GM21723 (cell line): ENCODE measurements around the gene PRDX1.
"Not testable (repeated sequence)": the region's sequence is repeated elsewhere in the genome, so short reads cannot be mapped to it uniquely, and the experiment has no call there.

Experiments used
- ATAC-seq: cut with Tn5 transposase; IDR thresholded peaks from one replicate; pipeline ENCODE4 v1.9.1; 2021; ENCODE audit warnings: mild to moderate bottlenecking, moderate library complexity; ENCODE audit not compliant: unreplicated experiment

Gene PRDX1

DNA sequence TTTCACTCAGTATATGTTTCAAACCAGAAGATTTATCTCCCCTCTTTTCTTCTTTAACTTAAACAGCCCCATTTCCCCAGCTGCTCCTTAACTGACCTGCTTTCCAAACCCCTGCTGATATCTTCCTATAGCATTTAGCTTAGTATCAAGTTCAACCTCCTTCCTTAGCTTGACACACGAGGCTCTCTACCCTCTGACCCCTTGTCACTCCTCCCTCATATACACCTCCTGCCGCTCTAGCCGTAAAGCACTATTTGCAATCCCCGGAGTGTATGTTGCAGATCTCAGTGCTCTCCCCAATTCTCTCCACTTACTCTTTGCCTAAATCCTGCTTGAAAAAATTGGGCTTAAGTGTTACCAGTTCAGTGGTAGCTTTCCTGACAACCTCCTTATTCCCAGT, 15.2 kb upstream of the PRDX1 start:
- ATAC-seq, result no peak

DNA sequence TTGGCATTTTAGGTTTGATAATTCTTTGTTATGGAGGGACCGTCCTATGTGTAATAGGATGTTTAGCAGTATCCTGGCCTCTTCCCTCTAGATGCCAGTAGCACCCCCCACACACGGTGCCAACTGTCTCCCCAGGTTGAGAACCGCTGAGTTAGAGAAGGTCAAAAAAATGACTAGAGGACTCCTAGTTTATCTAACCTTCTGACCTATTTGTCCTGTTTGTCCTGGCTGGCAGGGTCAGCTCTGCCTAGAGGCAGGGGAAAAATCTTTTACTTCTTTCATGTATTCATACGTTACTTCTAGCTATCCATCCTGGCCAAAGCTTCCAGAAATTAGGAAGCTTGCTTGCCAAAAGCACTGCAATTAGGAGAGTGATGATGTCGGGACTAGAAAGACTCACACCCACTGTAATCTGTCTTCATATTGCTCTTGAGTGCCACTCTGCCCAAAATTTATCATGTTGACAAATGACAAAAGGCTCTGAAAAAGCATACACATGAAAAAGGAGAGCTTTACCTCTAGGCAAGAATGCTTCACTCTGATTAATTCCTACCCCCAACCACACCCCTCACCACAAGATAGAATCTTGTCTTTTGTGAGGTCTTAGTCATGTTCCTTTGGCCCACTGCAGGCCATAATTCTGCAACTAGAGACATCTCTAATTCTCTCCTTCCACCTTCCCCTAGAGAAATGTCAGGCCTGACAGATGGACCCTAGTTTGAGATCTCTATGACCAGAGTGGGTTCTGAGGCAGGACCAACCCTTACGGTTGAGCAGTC, 14.5 kb upstream of the PRDX1 start:
- no peak for ATAC-seq

DNA sequence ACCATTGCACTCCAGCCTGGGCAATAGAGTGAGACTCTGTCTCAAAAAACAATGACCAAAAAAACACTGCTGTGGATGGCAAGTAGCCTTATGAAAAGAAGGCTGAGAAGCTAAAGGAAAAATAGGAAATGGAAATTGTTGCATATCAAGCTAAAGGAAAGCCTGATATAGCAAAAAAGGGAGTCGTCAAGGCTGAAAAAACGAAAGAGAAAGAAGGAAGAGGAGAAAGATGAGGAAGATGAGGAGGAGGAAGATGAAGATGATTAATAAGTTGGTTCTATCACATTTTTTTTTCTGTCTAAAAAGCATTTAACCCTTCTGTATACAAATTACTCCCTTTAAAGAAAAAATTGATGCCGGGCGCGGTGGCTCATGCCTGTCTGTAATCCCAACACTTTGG, 10.2 kb upstream of the PRDX1 start:
- ATAC-seq, result no peak

DNA sequence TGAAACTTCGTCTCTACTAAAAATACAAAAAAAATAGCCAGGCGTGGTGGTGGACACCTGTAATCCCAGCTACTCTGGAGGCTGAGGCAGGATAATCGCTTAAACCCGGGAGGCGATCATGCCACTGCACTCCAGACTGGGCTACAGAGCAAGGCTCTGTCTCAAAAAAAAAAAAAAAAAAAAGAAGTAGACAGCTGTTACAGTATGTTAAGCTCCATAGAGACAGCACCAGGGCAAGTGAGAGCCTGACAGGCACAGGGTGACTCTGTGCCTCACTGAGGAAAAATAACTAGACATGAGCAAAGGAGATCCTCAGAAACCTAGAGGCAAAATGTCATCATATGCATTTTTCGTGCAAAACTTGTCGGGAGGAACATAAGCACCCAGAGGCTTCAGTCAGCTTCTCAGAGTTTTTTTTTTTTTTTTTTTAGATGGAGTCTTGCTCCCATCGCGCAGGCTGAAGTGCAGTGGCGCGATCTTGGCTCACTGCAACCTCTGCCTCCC, 9.0 kb upstream of the PRDX1 start:
- no peak for ATAC-seq

DNA sequence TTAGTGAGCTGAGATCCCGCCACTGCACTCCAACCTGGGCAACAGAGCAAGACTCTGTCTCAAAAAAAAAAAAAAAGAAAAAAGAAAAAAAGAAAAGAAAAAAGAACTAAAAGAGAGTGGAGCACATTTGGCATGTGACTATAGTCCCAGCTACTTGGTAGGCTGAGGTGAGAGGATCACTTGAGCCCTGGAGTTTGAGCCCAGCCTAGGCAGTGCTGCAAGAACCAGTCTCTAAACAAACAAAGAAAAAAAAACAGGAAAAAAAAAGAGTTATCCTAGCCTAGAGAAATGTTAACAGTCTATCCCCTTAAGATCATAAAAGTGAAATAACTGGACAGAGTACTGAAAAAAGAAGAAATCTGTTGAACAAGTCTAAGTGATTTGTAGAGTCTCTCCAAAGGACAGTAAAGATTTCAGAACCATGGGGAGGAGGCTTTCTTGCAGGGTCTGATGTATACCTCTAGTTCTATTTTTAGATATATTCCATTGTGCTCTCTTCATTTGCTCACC, 4.5 kb upstream of the PRDX1 start:
- no peak for ATAC-seq

DNA sequence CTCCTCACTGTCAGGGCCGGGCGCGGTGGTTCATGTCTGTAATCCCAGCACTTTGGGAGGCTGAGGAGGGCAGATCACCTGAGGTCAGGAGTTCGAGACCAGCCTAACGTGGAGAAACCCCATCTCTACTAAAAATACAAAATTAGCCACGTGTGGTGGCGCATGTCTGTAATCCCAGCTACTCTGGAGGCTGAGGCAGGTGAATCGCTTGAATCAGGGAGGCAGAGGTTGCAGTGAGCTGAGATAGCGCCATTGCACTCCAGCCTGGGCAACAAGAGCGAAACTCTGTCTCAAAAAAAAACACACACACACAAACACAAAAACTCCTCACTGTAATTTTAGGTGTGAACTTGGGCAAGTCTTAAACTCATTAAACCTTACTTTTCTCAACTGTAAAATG, 2.3 kb upstream of the PRDX1 start:
- not testable (repeated sequence) for ATAC-seq

DNA sequence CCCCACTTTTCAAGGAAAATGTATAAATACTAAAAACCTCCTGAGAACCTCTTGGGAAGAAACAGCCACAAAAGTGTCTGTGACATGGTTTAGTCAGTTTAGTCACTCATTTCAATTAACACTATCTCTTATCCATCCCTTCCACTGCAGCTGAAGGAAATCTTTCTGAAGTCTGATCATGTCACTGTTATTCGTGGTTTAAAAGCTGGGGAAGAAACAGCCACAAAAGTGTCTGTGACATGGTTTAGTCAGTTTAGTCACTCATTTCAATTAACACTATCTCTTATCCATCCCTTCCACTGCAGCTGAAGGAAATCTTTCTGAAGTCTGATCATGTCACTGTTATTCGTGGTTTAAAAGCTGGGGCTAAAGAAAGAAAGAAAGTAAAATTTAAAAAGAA, 1.8 kb upstream of the PRDX1 start:
- ATAC-seq, result not testable (repeated sequence)

DNA sequence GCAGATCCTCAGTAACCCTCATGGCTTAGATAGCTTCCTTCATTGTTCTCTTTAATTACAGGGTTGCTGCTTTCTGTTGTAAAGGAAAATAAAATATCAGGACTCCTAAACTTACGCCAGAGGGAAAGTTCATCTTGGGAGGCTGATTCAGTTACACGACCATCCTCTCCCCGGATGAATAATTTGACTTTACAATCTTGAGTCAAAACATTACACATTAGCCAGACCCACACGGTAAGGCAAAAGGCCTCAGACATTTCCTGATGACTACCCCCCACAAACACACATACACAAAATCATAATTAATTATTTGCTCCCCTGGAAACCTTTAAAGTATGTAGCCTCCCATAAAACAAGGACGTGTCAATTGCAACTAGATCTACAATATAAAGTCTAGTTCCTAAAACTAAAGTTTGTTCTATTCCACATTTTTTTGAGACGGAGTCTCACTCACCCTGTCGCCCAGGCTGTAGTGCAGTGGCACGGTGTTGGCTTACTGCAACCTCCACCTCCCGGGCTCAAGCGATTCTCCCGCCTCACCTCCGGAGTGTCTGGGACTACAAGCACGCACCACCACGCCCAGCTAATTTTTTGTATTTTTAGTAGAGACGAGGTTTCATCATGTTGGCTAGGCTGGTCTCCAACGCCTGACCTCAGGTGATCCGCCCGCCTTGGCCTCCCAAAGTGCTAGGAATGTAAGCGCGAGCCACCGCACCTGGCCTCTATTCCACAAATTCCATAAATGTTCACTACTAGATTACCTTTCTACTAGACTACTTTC, 830 bp upstream of the PRDX1 start:
- no peak for ATAC-seq

DNA sequence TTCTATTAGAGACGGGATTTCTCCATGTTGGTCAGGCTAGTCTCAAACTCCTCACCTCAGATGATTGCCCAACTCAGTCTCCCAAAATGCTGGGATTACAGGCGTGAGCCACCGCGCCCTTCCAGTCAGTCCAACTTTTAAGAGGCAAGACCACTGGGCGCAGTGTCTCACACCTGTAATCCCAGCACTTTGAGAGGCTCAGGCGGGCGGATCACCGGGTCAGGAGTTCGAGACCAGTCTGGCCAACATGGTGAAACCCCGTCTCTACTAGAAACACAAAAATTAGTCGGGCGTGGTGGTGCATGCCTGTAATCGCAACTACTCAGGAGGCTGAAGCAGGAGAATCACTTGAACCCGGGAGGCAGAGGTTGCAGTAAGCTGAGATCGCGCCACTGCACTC, 1.9 kb downstream of the PRDX1 start:
- ATAC-seq, result not testable (repeated sequence)

DNA sequence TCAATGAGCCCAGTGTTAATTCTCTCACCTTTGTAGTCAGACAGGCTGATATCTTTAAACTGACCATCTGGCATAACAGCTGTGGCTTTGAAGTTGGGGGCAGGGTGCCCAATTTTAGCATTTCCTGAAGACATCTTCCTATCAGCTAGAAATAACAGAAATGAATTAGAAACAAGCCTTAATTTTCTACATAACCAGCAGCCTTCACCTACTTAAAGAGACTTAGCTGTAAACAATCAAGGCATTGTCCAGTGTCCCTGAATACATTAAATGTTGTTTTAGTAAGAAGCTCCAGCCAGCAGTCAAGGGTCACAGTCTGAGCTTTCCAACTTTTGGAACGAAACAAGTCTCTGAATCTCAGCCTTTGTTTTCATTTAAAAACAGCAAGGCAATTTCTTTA, 2.8 kb downstream of the PRDX1 start:
- ATAC-seq, result no peak

DNA sequence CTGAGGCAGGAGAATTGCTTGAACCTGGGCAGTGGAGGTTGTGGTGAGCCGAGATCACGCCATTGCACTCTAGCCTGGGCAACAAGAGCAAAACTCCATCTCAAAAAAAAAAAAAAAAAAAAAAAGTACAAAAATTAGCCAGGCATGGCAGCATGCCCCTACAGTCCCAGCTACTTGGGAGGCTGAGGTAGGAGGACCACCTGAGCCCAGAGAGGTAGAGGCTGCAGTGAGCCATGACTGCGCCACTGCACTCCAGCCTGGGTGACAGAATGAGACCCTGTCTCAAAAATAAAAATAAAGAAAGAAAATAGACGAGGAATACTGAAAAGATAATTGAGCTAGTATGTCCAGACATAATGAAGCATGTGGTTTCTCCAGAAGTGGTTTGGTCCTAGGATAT, 3.3 kb downstream of the PRDX1 start:
- ATAC-seq, result not testable (repeated sequence)

DNA sequence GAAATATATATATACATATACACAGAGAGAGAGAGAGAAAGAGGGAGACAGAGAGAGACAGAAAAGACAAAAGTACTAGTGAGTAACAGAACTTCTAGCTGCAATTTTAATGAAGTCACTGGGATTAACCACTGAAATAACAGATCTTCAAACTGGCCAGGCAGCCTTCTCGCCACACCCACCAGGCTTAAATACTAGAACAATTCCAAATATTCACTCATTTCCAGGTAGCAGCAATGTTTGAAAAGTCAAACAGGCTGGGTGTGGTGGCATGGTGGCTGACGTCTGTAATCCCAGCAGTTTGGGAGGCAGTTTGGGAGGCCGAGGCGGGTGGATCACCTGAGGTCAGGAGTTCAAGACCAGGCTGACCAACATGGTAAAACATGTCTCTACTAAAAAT, 5.2 kb downstream of the PRDX1 start:
- no peak for ATAC-seq

DNA sequence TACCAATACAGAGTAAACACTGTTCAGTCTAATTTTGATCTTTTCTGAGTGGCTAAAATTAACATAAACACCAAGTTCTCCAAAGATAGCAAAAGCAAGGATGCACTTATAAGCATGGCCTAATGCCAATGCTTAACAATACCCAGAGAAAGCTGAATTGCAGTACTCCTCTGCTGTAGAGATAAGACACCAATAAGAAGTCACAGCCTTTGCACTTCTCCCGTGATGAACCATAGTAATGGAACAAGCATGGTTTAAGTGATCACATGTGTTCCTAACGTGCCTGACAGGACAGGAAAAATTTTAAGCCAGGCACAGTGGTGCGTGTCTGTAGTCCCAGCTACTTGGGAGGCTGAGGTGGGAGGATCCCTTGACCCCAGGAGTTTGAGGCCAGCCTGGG, 5.6 kb downstream of the PRDX1 start:
- ATAC-seq, result no peak

DNA sequence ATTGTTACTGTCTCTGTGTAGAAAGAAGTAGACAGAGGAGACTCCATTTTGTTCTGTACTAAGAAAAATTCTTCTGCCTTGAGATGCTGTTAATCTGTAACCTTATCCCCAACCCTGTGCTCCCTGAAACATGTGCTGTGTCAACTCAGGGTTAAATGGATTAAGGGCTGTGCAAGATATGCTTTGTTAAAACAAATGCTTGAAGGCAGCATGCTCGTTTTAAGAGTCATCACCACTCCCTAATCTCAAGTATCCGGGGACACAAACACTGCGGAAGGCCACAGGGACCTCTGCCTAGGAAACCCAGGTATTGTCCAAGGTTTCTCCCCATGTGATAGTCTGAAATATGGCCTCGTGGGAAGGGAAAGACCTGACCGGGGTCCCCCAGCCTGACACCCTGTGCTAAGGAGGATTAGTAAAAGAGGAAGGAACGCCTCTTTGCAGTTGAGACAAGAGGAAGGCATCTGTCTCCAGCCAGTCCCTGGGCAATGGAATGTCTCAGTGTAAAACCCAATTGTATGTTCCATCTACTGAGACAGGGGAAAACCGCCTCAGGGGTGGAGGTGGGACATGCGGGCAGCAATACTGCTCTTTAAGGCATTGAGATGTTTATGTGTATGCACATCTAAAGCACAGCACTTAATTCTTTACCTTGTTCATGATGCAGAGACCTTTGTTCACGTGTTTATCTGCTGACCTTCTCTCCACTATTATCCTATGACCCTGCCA, 8.0 kb downstream of the PRDX1 start:
- ATAC-seq, result not testable (repeated sequence)

DNA sequence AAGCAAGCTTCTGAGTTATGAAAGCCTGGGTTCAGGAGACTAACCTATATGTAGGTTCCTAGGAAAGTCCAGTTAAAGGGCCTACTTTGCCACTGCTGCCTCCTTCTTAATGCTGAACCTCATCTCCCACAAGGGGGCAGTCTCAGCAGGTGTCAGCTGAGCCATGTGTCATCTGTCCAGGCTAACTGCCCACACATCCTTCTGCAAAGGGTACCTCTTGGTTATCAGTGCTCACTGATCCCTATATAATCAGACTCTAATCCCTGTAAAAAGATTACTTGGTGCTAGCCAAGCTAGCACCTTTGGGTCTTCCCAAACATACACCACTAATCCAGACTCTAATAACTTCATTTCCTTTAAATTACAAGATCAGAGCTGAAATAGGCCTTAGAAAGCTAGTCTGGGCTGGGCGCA, 9.0 kb downstream of the PRDX1 start:
- ATAC-seq, result no peak

DNA sequence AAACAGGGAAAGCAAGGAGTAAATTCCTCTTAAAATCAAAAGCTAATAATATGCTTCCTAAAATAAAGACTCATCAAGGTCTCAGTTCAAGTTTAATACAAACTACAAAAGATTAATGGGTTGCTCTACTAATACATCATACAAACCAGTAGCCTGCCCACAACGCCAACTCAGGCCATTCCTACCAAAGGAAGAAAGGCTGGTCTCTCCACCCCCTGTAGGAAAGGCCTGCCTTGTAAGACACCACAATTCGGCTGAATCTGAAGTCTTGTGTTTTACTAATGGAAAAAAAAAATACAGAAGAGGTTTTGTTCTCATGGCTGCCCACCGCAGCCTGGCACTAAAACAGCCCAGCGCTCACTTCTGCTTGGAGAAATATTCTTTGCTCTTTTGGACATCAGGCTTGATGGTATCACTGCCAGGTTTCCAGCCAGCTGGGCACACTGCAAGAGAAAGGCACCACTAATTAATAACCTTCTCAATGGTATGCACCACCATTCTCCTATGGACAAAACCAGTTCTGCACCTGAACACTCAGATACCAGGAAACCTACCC, 10.6 kb downstream of the PRDX1 start:
- no peak for ATAC-seq

DNA sequence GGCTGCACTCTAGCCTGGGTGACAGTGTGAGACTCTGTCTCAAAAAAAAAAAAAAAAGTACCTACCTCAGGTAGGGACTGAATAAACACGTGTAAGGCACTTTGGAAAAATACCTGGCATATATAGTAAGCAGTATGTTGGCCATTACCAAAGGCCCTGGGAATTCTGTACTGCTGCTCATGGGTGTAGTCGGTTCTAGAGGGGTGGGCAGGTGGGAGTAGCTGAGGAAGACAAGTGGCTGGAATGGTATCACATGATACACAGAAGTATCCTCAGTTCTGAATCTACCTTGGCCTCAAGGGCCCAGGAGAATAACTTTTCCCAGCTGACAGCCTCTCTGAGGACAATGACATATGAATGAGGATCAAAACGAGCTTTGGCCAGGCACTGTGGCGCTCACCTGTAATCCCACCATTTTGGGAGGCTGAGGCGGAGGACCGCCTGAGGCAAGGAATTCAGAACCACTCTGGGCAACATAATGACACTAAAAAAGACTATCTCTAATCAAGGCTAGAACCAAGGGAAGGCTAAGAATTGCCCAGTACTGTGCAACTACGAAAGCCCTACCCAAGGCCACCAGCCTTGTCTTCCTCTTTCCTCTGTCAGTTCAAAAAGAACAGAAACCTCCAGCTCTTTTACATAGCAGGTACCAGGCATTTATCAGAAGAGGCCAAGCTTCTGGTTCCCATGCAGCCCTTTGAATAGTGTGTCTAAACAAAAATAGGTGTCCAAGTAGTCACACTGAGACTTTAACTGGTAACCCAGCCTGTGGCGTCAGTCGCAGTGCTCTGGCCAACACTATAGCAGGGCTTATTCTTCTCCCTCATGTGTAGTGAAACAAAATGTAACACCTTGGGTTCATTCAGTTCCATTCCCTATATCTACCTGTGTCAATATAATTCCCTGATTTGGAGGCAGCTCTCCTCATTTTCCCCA, 11.4 kb downstream of the PRDX1 start:
- ATAC-seq, result no peak

DNA sequence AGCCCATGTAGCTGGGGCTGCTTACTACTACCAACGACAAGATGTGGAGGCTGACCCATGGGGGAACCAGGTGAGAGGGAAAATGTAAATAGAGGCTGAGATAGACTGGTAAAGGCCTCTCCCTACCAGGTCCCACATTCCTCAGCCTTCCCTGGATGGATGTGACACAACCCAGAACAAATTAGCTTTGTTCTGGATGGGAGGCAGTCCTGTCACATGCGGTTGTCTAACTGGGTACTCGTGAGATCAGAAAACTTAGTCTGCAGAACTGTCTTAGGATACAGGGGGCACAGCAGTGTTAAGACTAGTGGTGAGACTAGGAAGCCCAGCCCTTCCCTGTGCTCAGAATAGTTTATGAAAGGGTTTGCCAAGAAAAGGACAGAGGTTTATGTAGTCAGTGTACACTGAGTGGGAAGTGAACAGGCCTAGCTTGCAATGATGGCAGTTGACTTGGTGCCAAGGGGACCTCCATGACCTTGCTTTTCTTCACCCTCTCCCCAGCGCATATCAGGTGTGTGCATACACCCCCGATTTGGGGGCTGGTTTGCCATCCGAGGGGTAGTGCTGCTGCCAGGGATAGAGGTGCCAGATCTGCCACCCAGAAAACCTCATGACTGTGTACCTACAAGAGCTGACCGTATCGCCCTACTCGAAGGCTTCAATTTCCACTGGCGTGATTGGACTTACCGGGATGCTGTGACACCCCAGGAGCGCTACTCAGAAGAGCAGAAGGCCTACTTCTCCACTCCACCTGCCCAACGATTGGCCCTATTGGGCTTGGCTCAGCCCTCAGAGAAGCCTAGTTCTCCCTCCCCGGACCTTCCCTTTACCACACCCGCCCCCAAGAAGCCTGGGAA, 13.2 kb downstream of the PRDX1 start:
- ATAC-seq, result no peak

DNA sequence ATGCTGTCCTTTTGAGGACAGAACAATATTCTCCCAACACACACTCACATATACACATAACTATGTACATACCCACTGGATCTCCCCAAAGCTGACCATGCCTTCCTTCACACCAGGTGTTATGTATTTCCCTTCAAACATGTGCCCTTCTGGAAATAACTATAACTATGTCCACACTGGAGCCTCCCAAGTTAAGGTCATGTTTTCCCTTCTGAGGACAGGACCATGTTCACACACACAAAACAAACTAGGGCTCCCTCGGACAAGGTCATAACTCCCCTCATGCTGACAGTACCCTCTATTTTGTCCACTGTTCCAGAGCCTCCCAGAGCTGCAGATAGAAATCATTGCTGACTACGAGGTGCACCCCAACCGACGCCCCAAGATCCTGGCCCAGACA, 13.8 kb downstream of the PRDX1 start:
- no peak for ATAC-seq
